ENCODE data around the gene FBXW5. TPM values are rescaled to one million over a fixed set of nuclear protein-coding genes. Genes with fewer than 3 reads are reported as not detected.

The FBXW5 gene
- total and polyA plus RNA-seq, 9 of the 15 experiments (the other 6 are each of a cell fraction or from before 2014, with no cell fraction given): 0.21 to 128 (median 37.0) TPM

GRCh38 chr9:136942112-136942880, 2.2 kb downstream of the FBXW5 start:
- FAIRE-seq: no peak
- Histone ChIP-seq H3K9me3 (replicated peaks; ENCODE audit: control insufficient read depth, insufficient read depth, low read depth, low read length) (no peaks in the 10 kb centered on the region), H3K4me1 (replicated peaks in 1 of 2; ENCODE audit: control insufficient read depth in 2 of 2, insufficient read depth in 2 of 2, low read length in 2 of 2) (peaks cover 20 to 83% of the 10 kb centered on the region in 2 experiments), H3K79me2 (ENCODE audit: control insufficient read depth, insufficient read depth, low read length) (peaks cover 26% of the 10 kb centered on the region), H3K9ac (ENCODE audit: insufficient read depth in 1 of 2, low read depth in 2 of 2, low read length in 2 of 2) (peak overlapping the region in 1 of 2 experiments; percentile 98; a peak in 2 of 4 replicates), H3K27ac (ENCODE audit: extremely low read depth, low read depth, low read length) (no peak overlapping the region), H4K20me1 (replicated peaks; ENCODE audit: control insufficient read depth, insufficient read depth, low read length) (no peaks in the 10 kb centered on the region), H3K36me3 (ENCODE audit: control insufficient read depth, insufficient read depth, low read length) (peaks cover 52% of the 10 kb centered on the region; the same call in 2 of the 3 replicates), H3K4me3 (no peak overlapping the region; the same call in 1 of the 2 replicates), H3K9me1 (ENCODE audit: control insufficient read depth, insufficient read depth, low read length) (peaks cover 3% of the 10 kb centered on the region), H3K4me2 (ENCODE audit: insufficient read depth, low read length) (0 out of 2 replicates have a peak overlapping the region, but pooled peaks have one; percentile 88), H3K27me3 (ENCODE audit: control insufficient read depth in 2 of 2, insufficient read depth in 2 of 2, low read length in 2 of 2) (no peaks in the 10 kb centered on the region), H2AFZ (ENCODE audit: low read depth, low read length) (no peak overlapping the region)
- POLR2A ChIA-PET: interaction anchor here (0.7 kb wide), 1 partner anchor 16 kb away, joined by 3 read pairs; no protein-coding TSS in a partner anchor
- ATAC-seq: no peak
- DNase-seq (ENCODE audit: extremely low read depth in 1 of 4, low spot score in 3 of 4): peak in 2 of 4 experiments; percentile 48 to 53
- 93% methylated on average over 31 of the region's 60 CpGs for WGBS (ENCODE audit: insufficient coverage, low coverage, missing lambda C conversion rate)
- in situ Hi-C loops (cut with MboI) (no loop called here), intact Hi-C loops (cut with micrococcal nuclease) (loop anchor here (5.0 kb wide), 1 partner anchor 95 kb away; the partner anchor contains the start of gene PHPT1)
- CTCF ChIA-PET (ENCODE audit: low intra/inter-chr PET ratio): interaction anchor here (0.6 kb wide), 1 partner anchor 95 kb away, joined by 3 read pairs; no protein-coding TSS in a partner anchor
- no TSS peak for BruUV-seq (replicated peaks)
- TF ChIP-seq ZC3H4 (CRISPR knock-in tag; IDR thresholded peaks at IDR 0.05; ENCODE audit: borderline replicate concordance) (0 out of 2 replicates have a peak, but pooled peaks have one; percentile 44), ZSCAN29 (IDR thresholded peaks at IDR 0.05) (no peak), SMAD2 (IDR thresholded peaks at IDR 0.05; ENCODE audit: low read depth, low read length) (no peak), TFAP4 (CRISPR knock-in tag; IDR thresholded peaks at IDR 0.05; ENCODE audit: borderline replicate concordance) (peak; percentile 5; the same call in 1 of the 2 replicates), RAD51 (IDR thresholded peaks at IDR 0.05; ENCODE audit: borderline replicate concordance, low read depth) (no peak), KAT2B (IDR thresholded peaks at IDR 0.05; ENCODE audit: low read depth, low read length) (no peak), MEF2A (IDR thresholded peaks at IDR 0.05; ENCODE audit: control insufficient read depth, low read depth, low read length) (no peak), CHD2 (IDR thresholded peaks at IDR 0.05; ENCODE audit: low read depth, low read length) (no peak), ARID4B (CRISPR knock-in tag; IDR thresholded peaks at IDR 0.05) (no peak), GTF3C2 (IDR thresholded peaks at IDR 0.05; ENCODE audit: borderline replicate concordance, extremely low read depth, insufficient read length) (no peak), MED1 (CRISPR knock-in tag; IDR thresholded peaks at IDR 0.05; ENCODE audit: borderline replicate concordance) (no peak), L3MBTL2 (IDR thresholded peaks at IDR 0.05) (no peak), RHOXF2B (CRISPR knock-in tag; conservative IDR thresholded peaks at IDR 0.05) (no peak)

All from K562 (cell line).